Glomerular visceral epithelial cell (primary cell): ENCODE results near the gene PLEKHA4.
"Not testable (repeated sequence)": the region's sequence is repeated elsewhere in the genome, so short reads cannot be mapped to it uniquely, and the experiment has no call there.

ENCODE experiments used
- DNase-seq: peaks from one replicate; pipeline ENCODE4 v3.0.0-alpha.2; 2016; ENCODE audit errors: extremely low spot score

The PLEKHA4 gene

GRCh38 chr19:48866692-48867091, 1.7 kb downstream of the PLEKHA4 start:
- no peak for DNase-seq

- no peak for DNase-seq
Measured at GRCh38 chr19:48862827-48863226, 5.6 kb downstream of the PLEKHA4 start.

GRCh38 chr19:48861313-48861712, 7.1 kb downstream of the PLEKHA4 start:
- DNase-seq = no peak

GRCh38 chr19:48859711-48860572, 8.5 kb downstream of the PLEKHA4 start:
- DNase-seq = no peak

- DNase-seq = no peak
Measured at GRCh38 chr19:48858984-48859710, 9.3 kb downstream of the PLEKHA4 start.

GRCh38 chr19:48856921-48857320, 11.5 kb downstream of the PLEKHA4 start:
- DNase-seq = no peak

GRCh38 chr19:48854103-48854502, 14.3 kb downstream of the PLEKHA4 start:
- DNase-seq = no peak

GRCh38 chr19:48853483-48853882, 14.9 kb downstream of the PLEKHA4 start:
- no peak for DNase-seq

GRCh38 chr19:48852292-48852691, 16.1 kb downstream of the PLEKHA4 start:
- no peak for DNase-seq

- DNase-seq = not testable (repeated sequence)
Measured at GRCh38 chr19:48846659-48847058, 21.8 kb downstream of the PLEKHA4 start.

GRCh38 chr19:48845384-48845783, 23.0 kb downstream of the PLEKHA4 start:
- no peak for DNase-seq

- DNase-seq = no peak
Measured at GRCh38 chr19:48844472-48844871, 23.9 kb downstream of the PLEKHA4 start.

- DNase-seq = peak; percentile 78
Measured at GRCh38 chr19:48842789-48843162, 25.6 kb downstream of the PLEKHA4 start.

GRCh38 chr19:48841571-48841970, 26.8 kb downstream of the PLEKHA4 start:
- no peak for DNase-seq

GRCh38 chr19:48841047-48841446, 27.4 kb downstream of the PLEKHA4 start:
- DNase-seq = no peak

GRCh38 chr19:48837687-48838086, 30.7 kb downstream of the PLEKHA4 start:
- no peak for DNase-seq

GRCh38 chr19:48837051-48837524, 31.3 kb downstream of the PLEKHA4 start:
- DNase-seq = no peak

GRCh38 chr19:48836089-48837017, 32.1 kb downstream of the PLEKHA4 start, which contains the start of gene HSD17B14:
Gene HSD17B14, minus strand, starts transcription at chr19:48836491. Its CDS starts 80 bp downstream, at chr19:48836411.
- DNase-seq = no peak

GRCh38 chr19:48835734-48836088, 32.7 kb downstream of the PLEKHA4 start:
- DNase-seq = peak; percentile 87

- DNase-seq = no peak
Measured at GRCh38 chr19:48833977-48834376, 34.4 kb downstream of the PLEKHA4 start.

- DNase-seq = no peak
Measured at GRCh38 chr19:48833049-48833448, 35.4 kb downstream of the PLEKHA4 start.

GRCh38 chr19:48830965-48831364, 37.5 kb downstream of the PLEKHA4 start:
- no peak for DNase-seq
